Right lung (tissue), 5 donors: Measurements from ENCODE around the gene ADAMTS10. TPM values are rescaled to one million over a fixed set of nuclear protein-coding genes. Genes with fewer than 3 reads are reported as not detected.
"Not testable (repeated sequence)": the region's sequence is repeated elsewhere in the genome, so short reads cannot be mapped to it uniquely, and the experiment has no call there.

ENCODE experiments used
- DNase-seq, 2 donors: peaks; one replicate each; pipeline ENCODE4 v3.0.0-alpha.2; 2013
- polyA plus RNA-seq, 5 donors: library from polyadenylated mRNA; unstranded; fragments of 120-200 nt; gene quantifications; one replicate each; pipeline versions ENCODE4 v1.2.1 to v1.2.3, GENCODE V29; 2013; ENCODE audit warnings: inconsistent platforms in 1 of 5, low replicate concordance in 1 of 5; ENCODE audit not compliant: insufficient read length in 5 of 5, insufficient read depth in 1 of 5

Gene ADAMTS10
- polyA plus RNA-seq, 5 donors: 46.0 to 71.3 (median 53.9) TPM

GRCh38 chr19:8629996-8630683 lies 19.6 kb upstream of the ADAMTS10 start, which contains the start of gene NFILZ:
NFILZ (plus strand) TSS chr19:8630633; CDS start chr19:8676766, 46,133 bp downstream.
- DNase-seq: no peak

- no peak for DNase-seq
These were observed 18.7 kb upstream of the ADAMTS10 start for GRCh38 chr19:8629184-8629583.

GRCh38 chr19:8626842-8627241 lies 16.3 kb upstream of the ADAMTS10 start:
- no peak for DNase-seq

- DNase-seq: not testable (repeated sequence)
These were observed 12.4 kb upstream of the ADAMTS10 start for GRCh38 chr19:8622886-8623285.

GRCh38 chr19:8618751-8619150 lies 8.2 kb upstream of the ADAMTS10 start:
- DNase-seq: no peak

GRCh38 chr19:8617984-8618383 lies 7.5 kb upstream of the ADAMTS10 start:
- no peak for DNase-seq

GRCh38 chr19:8617325-8617724 lies 6.8 kb upstream of the ADAMTS10 start:
- not testable (repeated sequence) for DNase-seq

GRCh38 chr19:8616861-8617260 lies 6.3 kb upstream of the ADAMTS10 start:
- DNase-seq: no peak

- peak in 1 of 2 donors; percentile 42 for DNase-seq
These were observed 5.5 kb upstream of the ADAMTS10 start for GRCh38 chr19:8615813-8616596.

GRCh38 chr19:8615024-8615423 lies 4.5 kb upstream of the ADAMTS10 start:
- no peak for DNase-seq

- no peak for DNase-seq
These were observed 3.9 kb upstream of the ADAMTS10 start for GRCh38 chr19:8614455-8614854.

- DNase-seq: no peak
These were observed 2.3 kb upstream of the ADAMTS10 start for GRCh38 chr19:8612807-8613171.

- peak in 1 of 2 donors; percentile 23 for DNase-seq
These were observed 1.6 kb upstream of the ADAMTS10 start for GRCh38 chr19:8611877-8612806.

- DNase-seq: no peak
These were observed 919 bp upstream of the ADAMTS10 start for GRCh38 chr19:8611391-8611876.

- DNase-seq: no peak
These were observed 403 bp upstream of the ADAMTS10 start for GRCh38 chr19:8610936-8611300.

- peak in 1 of 2 donors; percentile 54 for DNase-seq
These were observed 1.1 kb downstream of the ADAMTS10 start for GRCh38 chr19:8609279-8610040.

GRCh38 chr19:8608941-8609278 lies 1.6 kb downstream of the ADAMTS10 start:
- DNase-seq: no peak

- no peak for DNase-seq
These were observed 3.1 kb downstream of the ADAMTS10 start for GRCh38 chr19:8607386-8607785.

GRCh38 chr19:8605514-8605913 lies 5.0 kb downstream of the ADAMTS10 start:
- no peak for DNase-seq

GRCh38 chr19:8601796-8602195 lies 8.7 kb downstream of the ADAMTS10 start:
- no peak for DNase-seq

GRCh38 chr19:8600816-8601215 lies 9.7 kb downstream of the ADAMTS10 start:
- no peak for DNase-seq
